Fibroblast of the aortic adventitia (primary cell): ENCODE data around the gene ZNF213. TPM values are rescaled to one million over a fixed set of nuclear protein-coding genes. Genes with fewer than 3 reads are reported as not detected.

ENCODE experiments used
- DNase-seq: peaks from one replicate; pipeline ENCODE4 v3.0.0-alpha.2; 2010; ENCODE audit warnings: low read depth
- H3K4me3 ChIP-seq: 2 replicates; pipeline ENCODE4 v1.5.1; 2011; ENCODE audit warnings: low read depth, mild to moderate bottlenecking, control low read depth, low read length, moderate library complexity
- total RNA-seq: library from RNA; depleted of rRNA; stranded (reverse); fragments of >200 nt; gene quantifications from 2 replicates; pipeline ENCODE4 v1.2.3, GENCODE V29; 2012; ENCODE audit warnings: low replicate concordance
- TF ChIP-seq, protein P1 (sequence below): IDR thresholded peaks from 2 replicates; pipeline ENCODE4 v1.5.1; 2011; ENCODE audit warnings: mild to moderate bottlenecking, low read length, control low read depth, inconsistent platforms; ENCODE audit not compliant: insufficient read depth

ZNF213 gene
- total RNA-seq, 1 donor = 6.9 TPM

DNA sequence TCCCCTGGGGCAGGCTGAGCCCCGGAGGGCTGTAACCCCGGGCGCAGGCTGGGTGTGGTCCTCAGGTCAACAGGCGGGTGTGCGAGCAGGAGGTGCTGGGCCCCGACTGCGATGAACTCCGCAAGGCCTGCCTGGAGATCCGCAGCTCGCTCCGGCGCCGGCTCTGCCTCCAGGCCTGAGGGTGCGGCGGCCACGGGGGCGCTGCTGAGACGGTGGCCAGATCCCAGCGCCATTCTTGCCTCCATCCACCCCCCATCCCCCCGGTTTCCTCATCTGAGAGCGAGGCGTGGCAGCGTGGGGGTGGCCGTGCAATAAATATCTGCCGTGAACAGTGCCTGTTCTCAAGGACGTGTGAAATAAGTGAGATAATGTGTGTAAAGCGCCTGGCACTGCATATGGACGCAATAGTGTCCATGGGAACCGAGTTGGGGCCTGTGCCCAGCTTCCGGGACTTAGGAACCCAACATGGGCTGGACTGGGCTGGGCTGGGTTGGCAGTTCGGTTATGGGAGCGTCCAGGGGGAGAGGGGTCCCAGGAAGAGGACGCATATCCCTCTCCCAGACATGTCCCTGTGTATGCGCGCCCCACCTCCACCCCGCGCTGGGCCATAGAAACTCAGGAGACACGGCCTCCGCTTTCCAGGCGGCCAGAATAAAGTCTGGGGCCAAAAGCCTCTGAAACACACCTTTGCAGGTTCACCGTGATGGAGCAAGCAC is 15.0 kb downstream of the ZNF213 start:
- DNase-seq = peak; percentile 39
- TF ChIP-seq, protein P1, sequence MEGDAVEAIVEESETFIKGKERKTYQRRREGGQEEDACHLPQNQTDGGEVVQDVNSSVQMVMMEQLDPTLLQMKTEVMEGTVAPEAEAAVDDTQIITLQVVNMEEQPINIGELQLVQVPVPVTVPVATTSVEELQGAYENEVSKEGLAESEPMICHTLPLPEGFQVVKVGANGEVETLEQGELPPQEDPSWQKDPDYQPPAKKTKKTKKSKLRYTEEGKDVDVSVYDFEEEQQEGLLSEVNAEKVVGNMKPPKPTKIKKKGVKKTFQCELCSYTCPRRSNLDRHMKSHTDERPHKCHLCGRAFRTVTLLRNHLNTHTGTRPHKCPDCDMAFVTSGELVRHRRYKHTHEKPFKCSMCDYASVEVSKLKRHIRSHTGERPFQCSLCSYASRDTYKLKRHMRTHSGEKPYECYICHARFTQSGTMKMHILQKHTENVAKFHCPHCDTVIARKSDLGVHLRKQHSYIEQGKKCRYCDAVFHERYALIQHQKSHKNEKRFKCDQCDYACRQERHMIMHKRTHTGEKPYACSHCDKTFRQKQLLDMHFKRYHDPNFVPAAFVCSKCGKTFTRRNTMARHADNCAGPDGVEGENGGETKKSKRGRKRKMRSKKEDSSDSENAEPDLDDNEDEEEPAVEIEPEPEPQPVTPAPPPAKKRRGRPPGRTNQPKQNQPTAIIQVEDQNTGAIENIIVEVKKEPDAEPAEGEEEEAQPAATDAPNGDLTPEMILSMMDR = peak; percentile 39

DNA sequence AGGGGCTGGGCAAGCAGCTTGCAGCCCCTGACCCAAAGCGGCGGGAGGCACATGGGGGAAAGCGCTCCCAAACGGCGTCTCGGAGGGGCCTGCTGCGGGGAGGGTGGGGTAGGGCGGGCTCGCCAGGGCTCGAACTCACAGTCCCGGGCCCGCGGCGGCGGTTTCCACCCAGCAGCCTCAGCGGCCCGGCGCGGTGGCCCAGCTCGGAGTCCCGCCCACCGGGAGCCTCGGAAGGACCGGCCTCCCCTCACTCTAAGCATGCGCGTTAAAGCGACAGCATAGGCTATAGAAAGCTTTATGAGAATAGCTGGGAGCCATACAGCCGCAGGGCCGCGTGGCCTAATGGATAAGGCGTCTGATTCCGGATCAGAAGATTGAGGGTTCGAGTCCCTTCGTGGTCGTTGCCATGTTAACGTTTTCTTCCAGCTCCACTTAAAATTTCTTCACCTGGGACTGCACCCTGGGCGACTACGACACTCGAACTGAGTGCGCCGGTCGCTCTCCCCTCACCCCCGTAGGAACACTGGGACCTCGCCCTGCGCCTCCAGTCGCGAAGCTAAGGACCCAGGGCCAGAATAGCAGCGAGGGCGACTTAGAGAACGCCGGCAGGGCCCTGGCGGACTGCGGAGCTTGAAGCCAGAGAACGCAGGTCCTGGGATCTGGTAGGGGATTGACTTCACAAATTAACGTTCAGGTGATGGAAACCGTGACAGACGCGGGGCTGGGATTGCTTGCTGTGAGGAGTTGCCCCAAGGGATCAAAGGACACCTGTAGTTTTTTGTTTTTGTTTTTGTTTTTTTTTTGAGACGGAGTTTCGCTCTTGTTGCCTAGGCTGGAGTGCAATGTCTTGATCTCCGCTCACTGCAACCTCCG is 15.8 kb downstream of the ZNF213 start:
- peak; percentile 96 for DNase-seq
- TF ChIP-seq, protein P1 = peak; percentile 2
- H3K4me3 ChIP-seq = peak overlapping the region; percentile 81

More for the DNA sequence above, 15.0 kb downstream of the ZNF213 start:
- peak overlapping the region; percentile 81 for H3K4me3 ChIP-seq

DNA sequence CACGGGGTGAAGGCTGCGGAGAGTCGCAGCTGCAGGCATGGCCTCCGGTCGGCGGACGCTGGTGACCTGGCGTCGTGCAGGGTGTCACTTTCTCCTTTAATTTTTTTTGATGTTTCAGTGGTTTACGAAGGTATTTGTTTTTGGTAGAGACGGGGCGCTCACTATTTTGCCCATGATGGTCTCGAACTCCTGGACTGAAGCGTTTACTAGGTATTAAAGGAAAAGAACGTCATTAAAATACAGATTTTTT is 17.1 kb downstream of the ZNF213 start:
- no peak for DNase-seq
- peak overlapping the region; percentile 61 for H3K4me3 ChIP-seq
- TF ChIP-seq, protein P1 = no peak

DNA sequence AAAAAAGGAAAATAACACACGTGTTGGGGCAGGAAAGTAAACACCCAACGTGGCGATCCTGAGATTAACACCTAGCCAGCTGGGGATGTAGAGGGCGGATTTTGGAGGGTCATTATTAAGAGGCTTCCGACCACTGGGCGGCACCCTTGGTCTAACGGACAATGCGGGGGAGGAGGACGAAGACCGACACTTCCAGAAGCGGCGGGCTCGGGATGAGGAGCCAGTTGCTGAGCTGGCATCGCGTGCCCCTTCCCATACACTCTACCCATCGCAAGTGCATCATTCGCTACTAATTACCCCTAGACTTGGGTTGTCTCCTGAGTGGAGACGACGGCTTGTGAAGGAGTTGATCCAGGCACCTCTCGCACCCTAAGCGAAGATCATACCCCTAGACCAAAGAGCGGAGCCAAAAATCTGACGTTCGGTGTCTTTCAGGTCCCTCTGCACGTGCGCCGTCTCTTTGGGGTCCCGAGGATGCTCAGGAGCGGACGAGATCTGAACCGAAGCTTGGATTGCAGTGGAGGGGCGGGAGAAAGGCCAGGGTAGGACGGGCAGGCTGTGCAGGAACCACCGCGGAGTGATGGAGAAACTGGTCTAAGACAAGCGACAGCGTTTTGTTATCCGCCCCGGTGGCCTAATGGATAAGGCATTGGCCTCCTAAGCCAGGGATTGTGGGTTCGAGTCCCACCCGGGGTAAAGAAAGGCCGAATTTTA is 17.6 kb downstream of the ZNF213 start:
- DNase-seq = peak; percentile 93
- H3K4me3 ChIP-seq = peak overlapping the region; percentile 61
- TF ChIP-seq, protein P1 = peak; percentile 32

DNA sequence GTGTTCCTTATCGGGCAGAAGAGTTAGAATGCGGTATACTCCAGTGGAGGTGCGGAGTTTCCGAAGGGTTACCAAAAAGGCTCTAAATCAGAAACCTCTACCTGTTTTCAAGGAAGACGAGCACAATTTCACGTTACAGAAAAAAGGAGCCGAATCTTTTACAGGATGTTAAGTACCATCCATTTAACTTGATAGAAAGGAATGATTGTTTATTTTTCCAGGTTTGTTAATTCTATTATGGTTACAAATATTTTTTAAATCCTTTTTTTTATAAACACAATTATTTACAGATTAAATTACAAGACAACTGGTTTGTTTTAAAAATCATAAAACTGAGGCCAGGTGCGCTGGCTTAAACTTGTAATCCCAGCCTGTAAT is 18.2 kb downstream of the ZNF213 start:
- H3K4me3 ChIP-seq = no peak overlapping the region
- DNase-seq = no peak
- TF ChIP-seq, protein P1 = no peak

DNA sequence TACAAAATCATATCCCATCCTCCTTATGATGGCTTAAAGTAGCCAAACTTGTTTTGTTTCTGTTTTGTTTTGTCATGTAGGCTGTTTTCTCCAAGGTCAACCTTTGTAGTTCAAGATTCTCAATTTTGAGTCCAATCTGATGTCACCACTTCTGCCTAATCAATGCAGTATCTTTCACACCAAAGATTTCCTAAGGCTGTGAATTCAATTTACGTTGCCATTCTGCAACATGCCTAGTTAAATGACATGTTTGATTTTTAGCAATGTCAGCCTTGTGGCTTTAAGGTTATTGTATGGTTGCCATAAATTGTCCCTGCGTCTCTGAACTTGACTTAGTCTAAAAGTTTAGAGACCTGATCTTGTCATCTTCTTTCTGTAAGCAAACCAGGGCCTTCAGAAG is 20.4 kb downstream of the ZNF213 start:
- TF ChIP-seq, protein P1 = no peak
- H3K4me3 ChIP-seq = no peak overlapping the region
- DNase-seq = no peak
